Colonic mucosa (tissue), 4 donors: Measurements from ENCODE around the gene MCF2L. TPM values are rescaled to one million over a fixed set of nuclear protein-coding genes. Genes with fewer than 3 reads are reported as not detected.

Source experiments
- DNase-seq: peaks from one replicate; pipeline ENCODE4 v3.0.0-alpha.2; 2020
- H3K27ac ChIP-seq: fragments of 200-600 bp; one replicate; pipeline ENCODE4 v1.8.0; 2021
- H3K27me3 ChIP-seq: fragments of 200-600 bp; one replicate; pipeline ENCODE4 v1.8.0; 2021
- H3K36me3 ChIP-seq: fragments of 200-600 bp; one replicate; pipeline ENCODE4 v1.8.0; 2021
- H3K4me1 ChIP-seq: fragments of 200-600 bp; one replicate; pipeline ENCODE4 v1.8.0; 2021; ENCODE audit warnings: mild to moderate bottlenecking
- H3K4me3 ChIP-seq: fragments of 200-600 bp; one replicate; pipeline ENCODE4 v1.8.0; 2021
- H3K9ac ChIP-seq, 2 donors: one replicate each; pipeline ENCODE4 v1.7.0; 2013; ENCODE audit warnings: control low read depth in 2 of 2, low read depth in 2 of 2, low read length in 2 of 2
- H3K9me3 ChIP-seq: fragments of 200-600 bp; one replicate; pipeline ENCODE4 v1.8.0; 2021
- intact Hi-C: fragments of 100-400 bp; cut with DNase I; formaldehyde crosslinking; loops from one replicate; pipeline ENCODE4 v1.14.1; 2022
- total RNA-seq, 2 donors: library from RNA; stranded (reverse); fragmentation: NEBNext Ultra II Directional in 1 of 2; extraction: Animal tissue kit (Norgen Biotek cat#: 25700) in 1 of 2; gene quantifications; one replicate each; pipeline ENCODE4 v1.2.1, GENCODE V29; 2021
- TF ChIP-seq, protein P1 (sequence below): fragments of 200-600 bp; IDR thresholded peaks from one replicate; pipeline ENCODE4 v1.8.0; 2022; ENCODE audit warnings: antibody characterized with exemption, mild to moderate bottlenecking
- donor health status: healthy.
- donor health status: DM: no; HTN: no; CAD: no.
- donor health status: DM: no; HTN: no; CAD: no.

Gene MCF2L
- total RNA-seq, 2 donors from 2014 or later = 45.0 to 88.3 TPM

DNA sequence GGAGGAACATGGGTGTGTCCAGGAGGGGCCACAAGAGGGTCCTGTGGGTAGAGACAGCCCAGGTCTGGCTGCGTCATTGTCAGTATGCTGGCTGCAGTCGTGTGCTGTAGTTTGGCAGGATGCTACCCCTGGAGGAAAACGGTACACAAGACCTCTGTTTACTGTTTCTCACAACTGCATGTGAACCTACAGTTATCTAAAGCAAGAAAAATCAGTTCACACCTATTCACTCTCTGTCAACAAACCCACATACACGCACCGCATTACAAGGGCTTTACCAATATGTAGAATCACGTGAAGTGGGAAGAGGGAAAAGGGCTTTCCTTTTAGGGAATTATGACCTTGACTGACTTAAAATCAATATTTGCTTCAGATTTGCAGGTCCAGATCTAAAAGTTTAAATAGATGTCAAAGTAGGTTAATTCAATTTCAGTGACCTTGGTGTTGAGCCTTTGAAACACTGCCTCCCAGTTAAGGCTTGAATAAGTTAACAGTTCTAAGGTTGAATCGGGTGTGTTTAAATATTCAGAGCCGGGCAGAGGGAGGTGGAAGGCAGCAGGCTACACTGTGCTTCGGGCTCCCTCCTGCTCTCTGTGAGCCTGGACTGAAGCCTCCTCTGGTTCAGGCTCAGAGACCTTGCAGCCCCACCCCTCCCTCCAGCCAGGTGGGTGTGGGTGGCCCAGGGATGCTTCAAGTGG, 17.2 kb upstream of the MCF2L start:
- no peak overlapping the region for H3K4me3 ChIP-seq
- H3K27ac ChIP-seq = no peak overlapping the region
- TF ChIP-seq, protein P1, sequence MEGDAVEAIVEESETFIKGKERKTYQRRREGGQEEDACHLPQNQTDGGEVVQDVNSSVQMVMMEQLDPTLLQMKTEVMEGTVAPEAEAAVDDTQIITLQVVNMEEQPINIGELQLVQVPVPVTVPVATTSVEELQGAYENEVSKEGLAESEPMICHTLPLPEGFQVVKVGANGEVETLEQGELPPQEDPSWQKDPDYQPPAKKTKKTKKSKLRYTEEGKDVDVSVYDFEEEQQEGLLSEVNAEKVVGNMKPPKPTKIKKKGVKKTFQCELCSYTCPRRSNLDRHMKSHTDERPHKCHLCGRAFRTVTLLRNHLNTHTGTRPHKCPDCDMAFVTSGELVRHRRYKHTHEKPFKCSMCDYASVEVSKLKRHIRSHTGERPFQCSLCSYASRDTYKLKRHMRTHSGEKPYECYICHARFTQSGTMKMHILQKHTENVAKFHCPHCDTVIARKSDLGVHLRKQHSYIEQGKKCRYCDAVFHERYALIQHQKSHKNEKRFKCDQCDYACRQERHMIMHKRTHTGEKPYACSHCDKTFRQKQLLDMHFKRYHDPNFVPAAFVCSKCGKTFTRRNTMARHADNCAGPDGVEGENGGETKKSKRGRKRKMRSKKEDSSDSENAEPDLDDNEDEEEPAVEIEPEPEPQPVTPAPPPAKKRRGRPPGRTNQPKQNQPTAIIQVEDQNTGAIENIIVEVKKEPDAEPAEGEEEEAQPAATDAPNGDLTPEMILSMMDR = no peak
- H3K36me3 ChIP-seq = no peaks in the 10 kb centered on the region
- H3K9ac ChIP-seq = no peak overlapping the region
- no peak for DNase-seq
- no peaks in the 10 kb centered on the region for H3K4me1 ChIP-seq
- no peaks in the 10 kb centered on the region for H3K27me3 ChIP-seq
- intact Hi-C loops = no loop called here
- no peaks in the 10 kb centered on the region for H3K9me3 ChIP-seq

DNA sequence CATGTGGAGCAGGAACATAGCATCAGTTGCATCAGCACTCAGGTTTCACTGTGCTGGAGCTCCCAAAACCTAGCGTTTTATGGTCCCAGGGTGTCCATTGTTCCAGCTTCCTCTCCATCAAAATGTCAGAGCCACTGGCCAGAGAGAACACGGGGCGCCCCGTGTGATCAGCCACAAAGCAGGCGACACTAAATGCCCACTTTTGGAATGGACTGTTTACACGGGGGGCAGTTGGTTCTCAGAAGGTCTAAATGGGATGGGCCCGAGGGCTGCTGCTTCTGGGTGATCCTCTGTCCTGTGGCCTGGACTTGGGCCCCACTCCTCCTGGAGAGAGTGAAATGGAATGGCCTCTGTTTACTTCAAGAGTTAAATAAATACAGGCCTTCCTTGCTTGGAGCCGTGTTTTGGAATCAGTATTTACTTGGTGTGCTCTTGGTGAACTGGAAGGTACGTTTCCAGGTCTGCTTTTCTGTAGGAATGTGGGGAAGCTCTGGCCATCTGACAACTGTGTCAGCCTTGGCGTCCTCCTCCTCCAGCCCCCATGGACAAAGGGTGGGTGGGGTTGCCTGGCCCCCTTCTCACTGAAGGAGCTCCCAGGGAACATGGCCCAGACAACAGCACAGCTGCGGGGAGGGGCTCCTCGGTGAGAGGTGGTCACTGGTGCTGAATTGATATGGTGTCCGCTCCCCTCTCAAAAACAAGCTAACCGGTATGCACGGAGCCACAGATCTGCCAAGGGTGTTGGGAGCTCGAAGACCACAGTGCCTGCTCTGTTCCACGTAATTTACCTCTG, 16.1 kb upstream of the MCF2L start:
- DNase-seq = no peak
- no peaks in the 10 kb centered on the region for H3K36me3 ChIP-seq
- no peaks in the 10 kb centered on the region for H3K9me3 ChIP-seq
- no peaks in the 10 kb centered on the region for H3K4me1 ChIP-seq
- intact Hi-C loops = no loop called here
- H3K27me3 ChIP-seq = no peaks in the 10 kb centered on the region
- H3K4me3 ChIP-seq = no peak overlapping the region
- H3K27ac ChIP-seq = no peak overlapping the region
- no peak overlapping the region for H3K9ac ChIP-seq
- TF ChIP-seq, protein P1 = no peak

DNA sequence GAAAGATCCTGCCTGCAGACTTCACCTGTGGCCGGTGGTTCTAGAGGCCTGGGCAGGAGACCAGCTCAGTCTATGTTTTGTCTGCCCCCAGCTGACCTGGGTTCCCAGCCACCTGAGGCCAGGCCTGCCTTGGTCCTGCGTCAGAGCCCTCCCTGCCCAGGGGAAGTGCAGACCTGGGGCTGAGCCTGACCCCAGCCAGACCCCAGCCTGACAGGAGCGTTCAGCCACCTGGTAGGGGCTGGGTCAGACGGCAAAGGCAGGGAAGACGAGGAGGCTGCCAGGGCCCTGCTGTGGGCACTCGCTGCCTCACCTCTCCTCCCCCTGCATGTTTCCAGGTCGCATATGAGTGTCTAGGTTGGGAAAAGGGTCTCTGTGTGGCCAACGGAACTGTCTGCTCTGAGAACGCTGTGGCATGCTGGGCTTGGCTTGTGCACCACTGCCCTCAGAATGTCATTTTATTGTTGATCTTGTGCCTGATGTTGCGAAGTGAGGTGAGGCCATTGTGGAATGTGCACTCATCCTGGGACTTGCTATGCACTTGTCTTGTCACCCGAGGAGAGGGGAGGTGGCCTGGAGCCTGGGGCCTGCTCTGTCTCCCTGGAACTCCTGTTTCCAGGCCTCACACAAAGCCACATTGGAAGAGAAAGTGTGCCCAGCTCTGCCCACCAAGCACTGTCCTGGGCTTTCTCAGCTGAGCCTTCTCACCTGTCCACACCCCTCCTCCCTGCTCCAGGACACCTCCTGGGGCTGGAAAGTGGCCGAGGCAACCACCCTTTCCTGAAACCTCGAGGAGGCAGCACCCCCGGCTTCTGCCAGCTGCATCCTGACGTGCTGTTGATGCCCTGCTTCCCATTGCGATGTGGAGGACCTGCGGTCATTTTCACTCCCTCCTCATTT, 15.2 kb upstream of the MCF2L start:
- Histone ChIP-seq H3K36me3 (no peaks in the 10 kb centered on the region), H3K4me1 (no peaks in the 10 kb centered on the region), H3K27me3 (no peaks in the 10 kb centered on the region), H3K9me3 (no peaks in the 10 kb centered on the region), H3K27ac (no peak overlapping the region), H3K9ac (no peak overlapping the region), H3K4me3 (no peak overlapping the region)
- intact Hi-C loops = no loop called here
- no peak for DNase-seq
- TF ChIP-seq, protein P1 = no peak

DNA sequence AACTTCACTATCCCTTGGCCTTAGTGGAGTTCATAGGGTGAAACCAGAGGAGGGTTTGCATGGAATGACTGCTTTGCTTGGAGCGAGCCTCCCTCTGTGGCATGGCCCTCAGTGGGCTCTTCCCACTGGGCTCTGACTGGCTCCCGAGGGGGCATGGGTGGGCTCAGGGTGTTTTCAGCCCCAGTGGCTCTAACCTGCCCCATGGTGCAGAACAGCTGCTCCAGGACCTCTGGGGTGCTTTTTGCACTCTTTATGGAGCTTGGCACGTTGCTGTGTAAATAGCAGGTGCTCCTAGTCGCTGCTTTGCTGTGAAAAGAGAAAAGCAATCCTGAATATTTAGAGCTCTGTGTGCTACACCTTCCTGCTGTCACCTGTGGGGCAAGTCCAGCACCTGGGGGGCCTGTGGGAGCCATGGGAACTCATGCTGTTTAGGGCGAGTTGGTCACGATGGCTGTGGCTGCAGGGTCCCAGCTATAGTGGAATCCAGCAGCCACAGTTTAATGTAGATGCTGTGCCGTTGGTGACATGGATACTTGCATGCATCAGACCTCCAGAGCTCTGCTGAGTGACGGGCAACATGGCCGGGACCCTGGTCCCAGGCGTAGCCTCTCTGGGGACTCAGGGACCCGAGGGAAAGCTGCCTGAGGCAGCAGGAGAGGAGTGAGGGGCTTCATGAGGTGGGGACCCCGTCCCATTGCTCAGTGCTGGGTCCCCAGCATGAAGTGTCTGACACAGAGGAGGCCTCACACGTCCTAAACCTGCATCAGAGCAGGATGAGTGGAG, 14.3 kb upstream of the MCF2L start:
- no peak overlapping the region for H3K9ac ChIP-seq
- TF ChIP-seq, protein P1 = no peak
- DNase-seq = no peak

More for the DNA sequence above, 14.3 kb upstream of the MCF2L start:
- intact Hi-C loops = no loop called here
- Histone ChIP-seq H3K36me3 (no peaks in the 10 kb centered on the region), H3K27me3 (no peaks in the 10 kb centered on the region), H3K9me3 (no peaks in the 10 kb centered on the region), H3K4me3 (no peak overlapping the region), H3K27ac (no peak overlapping the region), H3K4me1 (no peaks in the 10 kb centered on the region)
